ENCODE data around the gene FCN3.

- TF ChIP-seq CTCF (IDR thresholded peaks at IDR 0.05; ENCODE audit: low read depth, low read length) (no peak), POLR2A (IDR thresholded peaks at IDR 0.05; ENCODE audit: extremely low read depth, insufficient read length) (no peak), MYC (IDR thresholded peaks at IDR 0.05; ENCODE audit: low read depth, low read length) (no peak), MAX (IDR thresholded peaks at IDR 0.05; ENCODE audit: low read depth, low read length) (no peak)
Observed at GRCh38 chr1:27400082-27400962, 25.7 kb upstream of the FCN3 start.
